ENCODE data around the gene CNTD1. TPM values are rescaled to one million over a fixed set of nuclear protein-coding genes. Genes with fewer than 3 reads are reported as not detected.

CNTD1 gene
- total RNA-seq, 3 donors from 2014 or later (not counting 1 experiment from before 2014, with no cell fraction given) = not detected

- Histone ChIP-seq H3K36me3 (ENCODE audit: control insufficient read depth, insufficient read depth, low read length) (peaks cover 38% of the 10 kb centered on the region), H3K27me3 (ENCODE audit: control insufficient read depth, insufficient read depth, low read length) (no peaks in the 10 kb centered on the region), H3K4me3 (ENCODE audit: low read length) (no peak overlapping the region), H3K27ac (ENCODE audit: low read length) (no peak overlapping the region), H3K4me1 (ENCODE audit: control insufficient read depth, insufficient read depth, low read length) (no peaks in the 10 kb centered on the region), H3K9me3 (ENCODE audit: control insufficient read depth, insufficient read depth, low read length) (no peaks in the 10 kb centered on the region)
- Mint-ChIP-seq H3K27me3 (ENCODE audit: low read depth in 2 of 2) (no peaks in the 10 kb centered on the region), H3K4me1 (no peaks in the 10 kb centered on the region), H3K4me3 (no peak overlapping the region), H3K36me3 (peaks cover 8% of the 10 kb centered on the region), H3K27ac (peak overlapping the region in 1 of 2 donors; percentile 38), H3K9me3 (no peaks in the 10 kb centered on the region)
- DNase-seq = no peak
- intact Hi-C loops (cut with micrococcal nuclease) = no loop called here
- no peak for ATAC-seq
- 94% methylated on average over 3 of the region's 3 CpGs for WGBS (ENCODE audit: insufficient coverage)
- TF ChIP-seq CTCF (IDR thresholded peaks at IDR 0.05) = no peak
Observed at GRCh38 chr17:42809250-42809649, 10.6 kb downstream of the CNTD1 start.

GRCh38 chr17:42814633-42815399, 16.2 kb downstream of the CNTD1 start:
- H3K27me3 Mint-ChIP-seq (ENCODE audit: low read depth in 2 of 2) = no peaks in the 10 kb centered on the region
- intact Hi-C loops (cut with micrococcal nuclease) = no loop called here
- no peak overlapping the region for H3K27ac ChIP-seq (ENCODE audit: low read length)
- H3K4me3 Mint-ChIP-seq = no peak overlapping the region
- no peak overlapping the region for H3K27ac Mint-ChIP-seq
- DNase-seq = no peak
- H3K36me3 Mint-ChIP-seq = peaks cover 8% of the 10 kb centered on the region
- no peaks in the 10 kb centered on the region for H3K9me3 Mint-ChIP-seq
- H3K9me3 ChIP-seq (ENCODE audit: control insufficient read depth, insufficient read depth, low read length) = no peaks in the 10 kb centered on the region
- H3K36me3 ChIP-seq (ENCODE audit: control insufficient read depth, insufficient read depth, low read length) = peaks cover 77% of the 10 kb centered on the region
- peaks cover 0 to 1% of the 10 kb centered on the region in 2 donors for H3K4me1 Mint-ChIP-seq
- 91% methylated on average over 8 of the region's 8 CpGs for WGBS (ENCODE audit: insufficient coverage)
- no peaks in the 10 kb centered on the region for H3K27me3 ChIP-seq (ENCODE audit: control insufficient read depth, insufficient read depth, low read length)
- no peak overlapping the region for H3K4me3 ChIP-seq (ENCODE audit: low read length)
- TF ChIP-seq CTCF (IDR thresholded peaks at IDR 0.05) = no peak
- no peak for ATAC-seq
- H3K4me1 ChIP-seq (ENCODE audit: control insufficient read depth, insufficient read depth, low read length) = no peaks in the 10 kb centered on the region

- no peaks in the 10 kb centered on the region for H3K27me3 ChIP-seq (ENCODE audit: control insufficient read depth, insufficient read depth, low read length)
- no peak overlapping the region for H3K27ac ChIP-seq (ENCODE audit: low read length)
- Mint-ChIP-seq H3K4me1 (peaks cover 5 to 11% of the 10 kb centered on the region in 2 donors), H3K27ac (no peak overlapping the region), H3K36me3 (no peaks in the 10 kb centered on the region), H3K27me3 (ENCODE audit: low read depth in 2 of 2) (no peaks in the 10 kb centered on the region), H3K9me3 (no peaks in the 10 kb centered on the region), H3K4me3 (no peak overlapping the region)
- ATAC-seq (no peak), DNase-seq (no peak)
- TF ChIP-seq CTCF (IDR thresholded peaks at IDR 0.05) = no peak
- H3K4me1 ChIP-seq (ENCODE audit: control insufficient read depth, insufficient read depth, low read length) = peaks cover 3% of the 10 kb centered on the region
- 68% methylated on average over 1 of the region's 1 CpG for WGBS (ENCODE audit: insufficient coverage)
- no peaks in the 10 kb centered on the region for H3K9me3 ChIP-seq (ENCODE audit: control insufficient read depth, insufficient read depth, low read length)
- intact Hi-C loops (cut with micrococcal nuclease) = no loop called here
- H3K4me3 ChIP-seq (ENCODE audit: low read length) = no peak overlapping the region
- peaks cover 69% of the 10 kb centered on the region for H3K36me3 ChIP-seq (ENCODE audit: control insufficient read depth, insufficient read depth, low read length)
Observed at GRCh38 chr17:42817866-42818265, 19.2 kb downstream of the CNTD1 start.

- DNase-seq = no peak
- Histone ChIP-seq H3K4me1 (ENCODE audit: control insufficient read depth, insufficient read depth, low read length) (peaks cover 7% of the 10 kb centered on the region), H3K36me3 (ENCODE audit: control insufficient read depth, insufficient read depth, low read length) (peaks cover 68% of the 10 kb centered on the region), H3K4me3 (ENCODE audit: low read length) (no peak overlapping the region), H3K27me3 (ENCODE audit: control insufficient read depth, insufficient read depth, low read length) (no peaks in the 10 kb centered on the region), H3K9me3 (ENCODE audit: control insufficient read depth, insufficient read depth, low read length) (no peaks in the 10 kb centered on the region), H3K27ac (ENCODE audit: low read length) (no peak overlapping the region)
- H3K4me1 Mint-ChIP-seq = peaks cover 8 to 14% of the 10 kb centered on the region in 2 donors
- 97% methylated on average over 5 of the region's 5 CpGs for WGBS (ENCODE audit: insufficient coverage)
- no peak overlapping the region for H3K27ac Mint-ChIP-seq
- H3K36me3 Mint-ChIP-seq = no peaks in the 10 kb centered on the region
- no peak for ATAC-seq
- intact Hi-C loops (cut with micrococcal nuclease) = no loop called here
- H3K4me3 Mint-ChIP-seq = no peak overlapping the region
- TF ChIP-seq CTCF (IDR thresholded peaks at IDR 0.05) = no peak
- no peaks in the 10 kb centered on the region for H3K9me3 Mint-ChIP-seq
- H3K27me3 Mint-ChIP-seq (ENCODE audit: low read depth in 2 of 2) = no peaks in the 10 kb centered on the region
Observed at GRCh38 chr17:42818379-42818778, 19.7 kb downstream of the CNTD1 start.
